Calu3 (cell line): Measurements from ENCODE around the gene HOXC4. TPM values are rescaled to one million over a fixed set of nuclear protein-coding genes. Genes with fewer than 3 reads are reported as not detected.
A peak's percentile ranks its signal among the peaks of the same experiment; 100 is the strongest.

Experiments
- BruUV-seq: library from RNA; stranded (reverse); fragments of 400-500 nt; replicated peaks from 2 replicates; lab custom pipeline; 2021; lab: Mats Ljungman, UMichigan
- CTCF ChIA-PET: fragments of 300-600 bp; sonication (Branson Sonifier 250); formaldehyde crosslinking; loops from one replicate; lab custom pipeline; 2022; ENCODE audit warnings: antibody characterized with exemption; lab: Charles Lee
- DNase-seq: peaks from one replicate; pipeline ENCODE4 v3.0.0; 2022
- H3K27ac Mint-ChIP-seq: one replicate; pipeline ENCODE4 v1.8.0; 2022; ENCODE audit warnings: mixed read lengths; ENCODE audit not compliant: unreplicated experiment
- H3K27me3 Mint-ChIP-seq: one replicate; pipeline ENCODE4 v1.8.0; 2022; ENCODE audit warnings: mixed read lengths; ENCODE audit not compliant: unreplicated experiment
- H3K36me3 Mint-ChIP-seq: one replicate; pipeline ENCODE4 v1.8.0; 2022; ENCODE audit warnings: mild to moderate bottlenecking, moderate library complexity, mixed read lengths; ENCODE audit not compliant: insufficient read depth, unreplicated experiment
- H3K4me1 Mint-ChIP-seq: one replicate; pipeline ENCODE4 v1.8.0; 2022; ENCODE audit warnings: mild to moderate bottlenecking, low read depth, mixed read lengths; ENCODE audit not compliant: unreplicated experiment
- H3K4me3 Mint-ChIP-seq: one replicate; pipeline ENCODE4 v1.8.0; 2022; ENCODE audit warnings: mild to moderate bottlenecking, low read depth, moderate library complexity, mixed read lengths; ENCODE audit not compliant: unreplicated experiment
- H3K9me3 Mint-ChIP-seq: one replicate; pipeline ENCODE4 v1.8.0; 2022; ENCODE audit warnings: low read depth, mixed read lengths; ENCODE audit not compliant: unreplicated experiment
- CTCF ChIP-seq: fragments of 200-600 bp; IDR thresholded peaks from one replicate; pipeline ENCODE4 v1.8.0; 2022; ENCODE audit warnings: antibody characterized with exemption; ENCODE audit not compliant: unreplicated experiment
- intact Hi-C: fragments of 100-400 bp; cut with micrococcal nuclease; formaldehyde crosslinking; loops from one replicate; pipeline ENCODE4 v1.10.0; 2022; ENCODE audit not compliant: unreplicated experiment
- total RNA-seq: library from RNA; stranded (reverse); gene quantifications from 2 replicates; pipeline ENCODE4 v1.2.3, GENCODE V29; 2022

HOXC4 gene
- total RNA-seq, 1 experiment from 2014 or later: 0.57 TPM

GRCh38 chr12:54033106-54033979 lies 20.3 kb upstream of the HOXC4 start:
- no peak for TF ChIP-seq CTCF
- DNase-seq: peak; percentile 59
- H3K36me3 Mint-ChIP-seq: peaks cover 17% of the 10 kb centered on the region
- peaks cover 14% of the 10 kb centered on the region for H3K4me1 Mint-ChIP-seq
- no peaks in the 10 kb centered on the region for H3K9me3 Mint-ChIP-seq
- no TSS peak for BruUV-seq
- intact Hi-C loops: no loop called here
- peak overlapping the region; percentile 83 for H3K4me3 Mint-ChIP-seq
- H3K27me3 Mint-ChIP-seq: peaks cover 99% of the 10 kb centered on the region
- CTCF ChIA-PET: interaction anchor here (0.5 to 2.2 kb wide), 17 partner anchors 10 to 174 kb away, joined by 3 to 59 read pairs (median 8); partner anchors contain the start of genes HOXC8 and SMUG1
- H3K27ac Mint-ChIP-seq: no peak overlapping the region

GRCh38 chr12:54033980-54034784 lies 19.5 kb upstream of the HOXC4 start:
- Mint-ChIP-seq H3K27ac (no peak overlapping the region), H3K36me3 (peaks cover 12% of the 10 kb centered on the region), H3K27me3 (peaks cover 99% of the 10 kb centered on the region), H3K9me3 (no peaks in the 10 kb centered on the region), H3K4me1 (peaks cover 14% of the 10 kb centered on the region), H3K4me3 (peak overlapping the region; percentile 83)
- TF ChIP-seq CTCF: no peak
- intact Hi-C loops: no loop called here
- DNase-seq: no peak
- no TSS peak for BruUV-seq
- CTCF ChIA-PET: no interaction called here

GRCh38 chr12:54034785-54035310 lies 18.8 kb upstream of the HOXC4 start:
- Mint-ChIP-seq H3K4me1 (peaks cover 14% of the 10 kb centered on the region), H3K9me3 (no peaks in the 10 kb centered on the region), H3K36me3 (peaks cover 12% of the 10 kb centered on the region), H3K27me3 (peaks cover 99% of the 10 kb centered on the region), H3K4me3 (peak overlapping the region; percentile 27), H3K27ac (no peak overlapping the region)
- BruUV-seq: no TSS peak
- intact Hi-C loops: no loop called here
- CTCF ChIA-PET: no interaction called here
- TF ChIP-seq CTCF: no peak
- DNase-seq: no peak

- BruUV-seq: no TSS peak
Observed at GRCh38 chr12:54035568-54036264, 17.9 kb upstream of the HOXC4 start.

More at GRCh38 chr12:54035568-54036264, 17.9 kb upstream of the HOXC4 start:
- H3K27ac Mint-ChIP-seq: no peak overlapping the region
- peaks cover 99% of the 10 kb centered on the region for H3K27me3 Mint-ChIP-seq
- CTCF ChIA-PET: interaction anchor here (1.7 kb wide), 1 partner anchor 17 kb away, joined by 4 read pairs; no protein-coding TSS in a partner anchor
- peaks cover 12% of the 10 kb centered on the region for H3K36me3 Mint-ChIP-seq
- peaks cover 14% of the 10 kb centered on the region for H3K4me1 Mint-ChIP-seq
- DNase-seq: no peak
- no peak for TF ChIP-seq CTCF
- H3K9me3 Mint-ChIP-seq: no peaks in the 10 kb centered on the region
- H3K4me3 Mint-ChIP-seq: no peak overlapping the region
- intact Hi-C loops: no loop called here
